Choroid plexus epithelial cell (primary cell): Measurements from ENCODE around the gene ADTRP.

Source experiments
- DNase-seq: peaks from one replicate; pipeline ENCODE4 v3.0.0-alpha.2; 2010; ENCODE audit warnings: low read depth
- H3K4me3 ChIP-seq: 2 replicates; pipeline ENCODE4 v1.5.1; 2011; ENCODE audit warnings: low read depth, mild to moderate bottlenecking, control low read depth, low read length, moderate library complexity
- CTCF ChIP-seq: conservative IDR thresholded peaks from 2 replicates; pipeline ENCODE4 v1.5.1; 2011; ENCODE audit warnings: low read depth, mild to moderate bottlenecking, control low read depth, inconsistent platforms, low read length, moderate library complexity

Gene ADTRP

DNA sequence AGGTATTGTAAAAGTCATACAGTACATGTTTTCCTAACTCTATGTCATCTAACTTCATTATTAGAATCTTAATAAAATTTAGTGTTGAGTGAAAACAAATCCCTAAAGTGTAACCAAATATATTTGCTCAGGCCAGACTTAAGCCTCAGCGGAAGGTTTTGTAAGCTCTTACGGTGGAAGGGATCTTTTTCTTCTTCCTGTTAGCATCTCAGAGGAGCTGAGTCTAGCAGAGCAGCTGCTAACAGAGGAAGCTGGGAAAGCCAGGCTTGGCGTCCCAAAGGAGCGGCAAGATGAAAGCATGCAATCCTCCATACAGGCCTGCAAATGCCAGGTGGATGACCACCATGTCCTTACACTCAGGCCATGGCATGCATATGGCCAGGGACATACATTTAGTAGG is 72.4 kb downstream of the ADTRP start:
- DNase-seq, result no peak
- TF ChIP-seq CTCF, result no peak
- H3K4me3 ChIP-seq, result no peak overlapping the region

- TF ChIP-seq CTCF, result no peak
- DNase-seq, result no peak
- H3K4me3 ChIP-seq, result no peak overlapping the region
These were observed 73.1 kb downstream of the ADTRP start for GRCh38 chr6:11705483-11705882.

DNA sequence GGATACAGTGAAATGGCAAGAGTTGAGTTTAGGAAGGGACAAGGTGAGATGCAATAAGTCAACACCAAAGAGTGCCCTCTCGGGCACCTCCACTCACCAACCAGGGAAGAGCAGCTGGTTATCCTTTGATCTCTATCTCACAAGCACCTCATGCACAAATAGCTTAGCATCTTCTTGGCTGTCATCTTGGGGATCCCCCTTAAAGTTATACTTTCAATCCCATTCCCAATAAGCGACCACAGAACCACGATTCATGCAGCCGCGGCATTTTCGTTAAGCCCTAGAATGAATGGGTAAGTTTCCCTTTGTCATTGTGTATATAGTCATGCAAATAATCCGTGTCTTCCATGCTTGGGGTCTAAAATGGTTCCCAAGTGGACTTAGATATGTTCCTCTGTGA is 73.5 kb downstream of the ADTRP start:
- no peak for DNase-seq
- H3K4me3 ChIP-seq, result no peak overlapping the region
- no peak for TF ChIP-seq CTCF

- no peak for TF ChIP-seq CTCF
- no peak for DNase-seq
These were observed 74.9 kb downstream of the ADTRP start for GRCh38 chr6:11703725-11704124.

GRCh38 chr6:11702500-11703130 is 76.0 kb downstream of the ADTRP start:
- peak; percentile 50 for DNase-seq

More at GRCh38 chr6:11703725-11704124, 74.9 kb downstream of the ADTRP start:
- no peak overlapping the region for H3K4me3 ChIP-seq

DNA sequence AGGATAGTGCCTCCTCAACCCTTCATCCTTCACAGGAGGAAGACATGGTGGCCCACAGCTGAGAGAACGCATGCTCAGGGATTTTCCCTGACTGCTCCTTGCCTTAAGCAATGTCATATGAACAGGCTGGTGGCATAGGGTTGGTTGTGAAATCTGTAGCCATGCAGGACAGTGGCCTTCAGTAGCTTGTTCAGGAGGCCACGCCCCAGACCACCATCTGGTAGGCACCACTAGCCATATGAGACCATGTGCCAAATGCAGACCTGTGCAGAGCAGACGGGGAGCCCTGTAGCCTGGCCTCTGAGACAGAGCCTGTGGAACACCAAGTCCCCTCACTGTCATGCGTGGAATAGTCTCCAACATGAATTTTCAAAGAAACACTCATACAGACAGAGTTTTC is 76.5 kb downstream of the ADTRP start:
- no peak for TF ChIP-seq CTCF

More at GRCh38 chr6:11702500-11703130, 76.0 kb downstream of the ADTRP start:
- no peak for TF ChIP-seq CTCF
- H3K4me3 ChIP-seq, result no peak overlapping the region

GRCh38 chr6:11701573-11701972 is 77.0 kb downstream of the ADTRP start:
- no peak for TF ChIP-seq CTCF

More for the DNA sequence above, 76.5 kb downstream of the ADTRP start:
- no peak overlapping the region for H3K4me3 ChIP-seq
- no peak for DNase-seq

More at GRCh38 chr6:11701573-11701972, 77.0 kb downstream of the ADTRP start:
- no peak overlapping the region for H3K4me3 ChIP-seq
- DNase-seq, result no peak
